Stromal cell of bone marrow (primary cell): ENCODE data around the gene SURF4.

Experiments used
- DNase-seq: peaks from one replicate; pipeline ENCODE4 v3.0.0-alpha.2; 2012; ENCODE audit warnings: low read depth

SURF4 gene

DNA sequence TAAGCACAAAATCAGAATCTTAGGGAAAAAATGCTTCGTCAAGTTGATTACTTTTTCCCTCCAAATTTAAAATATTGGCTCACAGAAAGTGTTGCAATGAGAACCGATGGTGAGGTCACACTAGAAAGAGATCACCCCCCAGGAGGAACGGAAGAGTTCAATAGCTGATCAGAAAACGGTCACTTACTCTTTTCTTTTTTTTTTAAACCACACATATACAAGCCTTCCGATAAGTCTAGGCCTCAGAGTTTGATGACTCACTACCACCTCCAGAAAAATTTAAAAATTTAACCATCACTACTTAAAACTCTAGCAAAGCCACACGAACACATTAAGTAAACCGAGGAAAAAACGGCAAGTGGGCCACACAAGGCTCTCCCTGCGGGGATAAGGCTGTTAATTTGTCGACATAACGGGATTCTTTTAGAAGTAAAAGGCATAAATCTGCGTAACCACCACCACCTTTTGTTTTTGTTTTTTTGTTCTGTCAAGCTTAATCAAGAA is 1.2 kb downstream of the SURF4 start:
- peak; percentile 45 for DNase-seq

DNA sequence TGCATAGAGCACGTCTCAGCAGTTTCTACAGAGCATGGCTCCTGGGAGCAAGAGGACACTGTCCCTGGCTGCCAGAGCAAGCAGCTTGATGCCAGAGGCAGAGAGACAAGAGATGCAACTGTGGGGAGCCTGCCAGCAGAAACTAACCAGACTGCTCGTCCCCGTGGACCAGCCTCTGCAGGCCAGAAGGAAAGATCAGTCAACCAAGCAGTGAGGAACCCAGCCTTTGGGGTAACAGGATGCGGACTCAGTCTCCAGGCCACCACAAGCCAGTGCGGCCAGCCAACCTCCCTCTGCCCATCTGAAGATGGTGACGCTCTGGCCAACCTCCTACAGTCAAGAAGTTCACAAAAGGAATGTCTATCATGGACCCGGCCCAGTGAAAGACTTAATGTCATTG is 3.7 kb downstream of the SURF4 start:
- no peak for DNase-seq

DNA sequence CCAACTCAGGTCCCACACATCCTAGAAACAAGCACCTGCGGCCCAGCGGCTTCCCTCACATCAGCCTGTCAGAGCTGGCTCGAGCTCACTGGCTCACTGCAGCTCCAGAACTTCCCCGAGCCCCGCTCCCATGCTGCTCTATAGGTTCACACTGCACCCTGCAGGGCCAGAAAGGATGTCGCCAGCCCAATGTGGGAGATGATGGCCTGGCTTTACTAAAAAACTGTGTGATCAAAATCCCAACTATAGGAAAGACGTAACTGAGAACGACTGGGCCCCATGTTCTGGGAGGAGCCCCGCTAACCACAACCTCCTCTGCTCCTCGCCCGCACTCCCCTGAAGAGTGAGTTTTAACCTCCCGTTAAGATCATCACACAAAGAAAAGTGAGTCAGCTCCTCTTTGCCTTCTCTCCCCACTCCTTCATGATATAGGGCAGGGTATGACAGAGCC is 4.6 kb downstream of the SURF4 start:
- DNase-seq, result no peak

DNA sequence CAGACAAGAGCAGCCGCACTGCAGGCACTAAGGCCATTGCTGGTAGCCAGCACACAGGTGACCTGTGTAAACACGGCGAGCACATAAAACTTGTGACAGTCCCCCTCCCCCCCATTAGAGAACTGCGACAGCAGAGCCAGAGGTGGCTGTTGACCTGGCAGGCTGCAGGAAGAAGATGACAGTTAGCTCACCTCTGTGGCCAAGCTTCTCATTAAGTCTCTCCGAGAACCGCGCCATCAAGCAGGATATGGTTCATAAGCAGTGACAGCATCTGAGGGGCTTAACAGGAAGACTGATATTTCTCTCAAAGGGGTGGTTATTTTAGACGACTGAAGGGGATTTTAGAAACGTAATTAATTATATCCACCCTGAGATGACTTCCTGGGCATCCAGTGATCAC is 5.2 kb downstream of the SURF4 start:
- no peak for DNase-seq

DNA sequence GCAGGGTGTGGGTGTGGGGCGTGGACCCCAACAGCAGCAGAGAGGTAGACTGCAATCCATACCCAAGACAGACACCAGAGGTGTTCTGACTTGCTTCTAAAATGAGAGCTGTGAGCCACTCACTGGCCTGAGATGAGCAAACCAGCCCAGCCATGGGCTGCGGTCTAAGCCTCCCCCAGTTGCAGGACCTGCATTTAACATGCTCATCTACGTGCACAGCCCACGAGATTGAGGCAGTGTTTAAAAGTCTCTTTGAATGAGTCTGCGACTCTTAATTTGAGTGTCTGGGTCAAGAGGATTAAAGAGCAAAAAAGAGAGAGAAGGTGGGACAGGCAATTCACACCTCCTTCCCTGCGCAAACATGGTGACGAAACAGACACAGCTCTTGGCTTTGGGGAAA is 5.9 kb downstream of the SURF4 start:
- DNase-seq, result no peak

DNA sequence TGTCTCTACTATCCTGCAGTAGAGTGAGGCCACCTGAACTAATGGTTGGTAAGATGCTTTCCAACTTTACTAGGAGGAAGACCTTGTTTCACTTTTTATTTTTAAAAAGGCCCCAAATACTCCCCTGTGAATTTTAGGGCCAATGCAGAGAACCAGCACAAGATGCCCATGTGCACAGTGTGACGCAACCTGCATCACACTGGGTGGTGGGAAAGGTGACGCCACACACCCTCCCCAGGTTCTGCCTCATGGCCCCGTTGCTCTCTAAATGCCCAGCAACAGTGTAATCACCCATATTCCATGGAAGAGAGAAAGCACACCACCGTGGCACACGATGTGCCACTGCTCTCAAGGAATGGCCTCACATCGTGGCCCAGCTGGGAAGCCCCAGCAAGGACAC is 6.4 kb downstream of the SURF4 start:
- no peak for DNase-seq

DNA sequence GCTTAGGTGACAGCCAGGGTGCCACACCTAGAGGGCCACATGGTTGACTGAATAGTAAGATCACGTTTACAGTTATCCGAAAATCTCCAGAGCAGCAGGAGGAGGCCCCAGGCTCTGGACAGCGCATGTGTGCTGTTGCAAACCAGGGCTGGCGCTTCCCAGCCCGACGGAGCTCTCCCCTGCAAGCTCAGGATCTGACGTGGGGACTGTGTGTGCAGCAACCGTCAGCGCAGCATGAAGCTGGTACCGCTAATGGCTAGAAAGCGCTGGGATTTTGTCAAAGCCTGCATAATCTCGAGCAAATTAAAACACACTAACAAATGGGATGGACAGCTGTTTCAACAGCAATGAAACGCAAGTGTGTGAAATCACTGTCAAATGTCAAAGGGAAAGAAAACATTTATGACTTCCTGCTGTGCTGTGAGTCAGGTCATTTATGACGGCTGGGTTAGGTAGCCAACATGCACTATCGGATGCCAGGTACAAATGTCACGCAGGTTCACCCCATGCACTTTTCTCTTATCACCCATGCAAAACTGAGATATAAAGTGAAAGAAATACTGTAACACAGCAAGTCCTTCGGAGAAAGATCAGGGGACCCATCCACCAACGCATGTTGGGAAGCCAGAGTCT is 7.5 kb downstream of the SURF4 start:
- no peak for DNase-seq

DNA sequence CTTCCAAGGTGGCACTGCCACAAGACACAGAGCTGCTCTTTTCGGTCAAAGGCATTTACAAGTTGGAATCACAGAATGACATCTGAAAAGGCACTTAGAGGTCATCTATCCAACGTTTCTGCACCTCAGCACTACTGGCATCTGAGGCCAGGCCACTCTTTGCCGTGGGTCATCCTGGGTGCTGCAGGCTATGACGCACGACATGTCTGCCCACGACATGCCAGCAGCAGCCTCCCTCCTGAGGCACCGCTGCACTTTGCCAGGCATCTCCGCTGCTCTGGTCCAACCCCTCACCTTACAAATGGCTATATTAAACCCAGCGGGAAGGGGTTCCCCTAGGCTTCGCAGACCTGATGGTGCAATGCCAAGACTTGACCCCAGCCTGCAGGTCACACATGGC is 8.1 kb downstream of the SURF4 start:
- DNase-seq, result no peak

DNA sequence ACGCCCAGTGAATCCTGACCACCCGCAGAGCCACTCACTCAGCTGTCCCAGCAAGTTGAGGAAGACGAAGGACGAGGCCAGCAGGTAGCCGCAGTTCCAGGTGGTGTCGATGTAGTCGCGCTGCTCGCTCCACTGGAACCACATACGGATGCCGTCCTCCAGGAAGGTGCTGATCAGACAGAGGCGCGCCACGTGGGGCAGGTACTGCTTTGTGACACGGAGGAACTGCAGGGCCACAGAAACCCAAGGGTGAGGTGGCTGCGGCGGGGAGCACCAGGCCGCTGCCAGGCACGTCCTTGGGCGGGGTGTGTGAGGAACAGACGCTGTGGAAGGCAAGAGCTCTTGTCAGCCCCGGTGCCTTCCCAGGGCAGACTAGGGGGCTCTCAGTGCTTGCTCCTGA is 8.6 kb downstream of the SURF4 start:
- DNase-seq, result no peak

DNA sequence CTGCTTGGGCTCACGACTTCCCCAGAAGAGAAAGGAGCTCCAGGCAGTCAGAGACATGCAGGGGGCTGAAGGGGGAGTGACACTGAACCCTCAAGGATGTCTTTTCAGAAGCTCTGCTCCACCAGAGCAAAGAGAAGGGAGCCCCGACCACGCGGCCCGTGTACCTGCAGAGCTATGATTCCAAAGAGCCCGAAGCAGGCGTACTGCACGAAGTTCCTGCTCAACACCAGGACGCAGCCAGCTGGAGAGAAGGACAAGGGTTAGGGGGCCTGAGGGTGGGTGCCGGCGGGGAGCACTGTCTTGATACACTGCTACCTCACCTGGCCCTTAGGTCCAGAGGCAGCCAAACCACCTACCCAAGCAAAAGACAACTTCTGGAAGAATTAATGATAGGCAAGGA is 9.4 kb downstream of the SURF4 start:
- DNase-seq, result no peak

DNA sequence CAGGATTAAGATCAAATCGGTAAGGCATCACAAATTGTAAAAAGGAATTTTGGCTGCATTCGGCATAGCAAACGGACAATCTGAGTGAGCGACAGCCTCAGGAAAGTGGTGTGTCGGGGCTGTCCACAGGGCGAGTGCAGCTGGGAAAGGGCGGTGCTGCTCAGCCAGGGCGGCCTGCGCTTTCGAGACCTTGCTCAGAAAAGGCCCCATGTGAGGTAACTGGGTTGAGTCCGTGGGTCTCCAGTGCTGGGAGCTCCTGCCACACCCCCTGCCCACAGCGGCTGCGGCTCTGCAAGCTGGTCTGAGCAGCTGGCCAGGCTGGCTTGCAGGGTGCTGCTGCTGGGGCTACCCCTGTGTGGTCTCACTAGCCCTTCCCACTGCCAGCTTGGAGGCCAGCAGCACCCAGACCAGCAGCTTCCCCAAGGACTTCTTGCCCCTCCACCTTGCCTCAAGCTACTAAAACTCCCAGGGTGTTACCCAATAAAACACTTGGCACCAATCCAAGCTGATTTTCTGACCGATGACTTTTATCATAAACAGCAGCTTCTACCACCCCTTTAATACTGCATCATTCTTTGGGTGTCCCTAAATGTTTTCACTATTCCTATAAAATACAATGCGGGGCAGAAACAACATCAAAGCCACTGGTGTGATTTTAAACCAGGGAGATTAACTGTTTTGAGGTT is 13.4 kb downstream of the SURF4 start:
- no peak for DNase-seq

DNA sequence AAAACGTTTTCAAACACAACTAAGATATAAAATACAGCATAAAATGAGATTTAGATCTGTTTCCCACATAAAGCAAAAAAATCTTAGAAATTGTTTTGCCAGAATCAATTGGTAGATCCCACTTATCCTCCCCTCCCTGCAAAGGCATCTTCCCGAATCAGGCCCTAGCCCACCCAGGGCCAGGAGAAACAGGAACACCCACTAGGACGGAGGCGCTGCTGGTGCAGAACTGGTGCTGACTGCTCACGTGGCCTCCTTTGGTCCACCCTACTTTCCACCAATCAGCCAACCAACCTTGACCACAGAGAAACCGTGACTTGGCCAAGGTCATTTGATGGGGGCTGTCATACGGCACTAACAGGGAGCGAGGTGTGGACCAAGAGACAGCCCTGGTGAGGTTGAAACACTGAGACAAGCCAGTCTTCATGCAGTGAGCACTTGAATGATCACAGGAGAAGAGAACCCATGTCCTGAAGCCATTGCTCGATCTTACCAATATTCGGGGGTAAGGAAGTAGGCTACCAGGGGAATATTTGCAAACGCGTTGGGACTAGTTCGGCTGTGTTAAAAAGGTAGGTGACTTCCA is 14.3 kb downstream of the SURF4 start:
- DNase-seq, result no peak

DNA sequence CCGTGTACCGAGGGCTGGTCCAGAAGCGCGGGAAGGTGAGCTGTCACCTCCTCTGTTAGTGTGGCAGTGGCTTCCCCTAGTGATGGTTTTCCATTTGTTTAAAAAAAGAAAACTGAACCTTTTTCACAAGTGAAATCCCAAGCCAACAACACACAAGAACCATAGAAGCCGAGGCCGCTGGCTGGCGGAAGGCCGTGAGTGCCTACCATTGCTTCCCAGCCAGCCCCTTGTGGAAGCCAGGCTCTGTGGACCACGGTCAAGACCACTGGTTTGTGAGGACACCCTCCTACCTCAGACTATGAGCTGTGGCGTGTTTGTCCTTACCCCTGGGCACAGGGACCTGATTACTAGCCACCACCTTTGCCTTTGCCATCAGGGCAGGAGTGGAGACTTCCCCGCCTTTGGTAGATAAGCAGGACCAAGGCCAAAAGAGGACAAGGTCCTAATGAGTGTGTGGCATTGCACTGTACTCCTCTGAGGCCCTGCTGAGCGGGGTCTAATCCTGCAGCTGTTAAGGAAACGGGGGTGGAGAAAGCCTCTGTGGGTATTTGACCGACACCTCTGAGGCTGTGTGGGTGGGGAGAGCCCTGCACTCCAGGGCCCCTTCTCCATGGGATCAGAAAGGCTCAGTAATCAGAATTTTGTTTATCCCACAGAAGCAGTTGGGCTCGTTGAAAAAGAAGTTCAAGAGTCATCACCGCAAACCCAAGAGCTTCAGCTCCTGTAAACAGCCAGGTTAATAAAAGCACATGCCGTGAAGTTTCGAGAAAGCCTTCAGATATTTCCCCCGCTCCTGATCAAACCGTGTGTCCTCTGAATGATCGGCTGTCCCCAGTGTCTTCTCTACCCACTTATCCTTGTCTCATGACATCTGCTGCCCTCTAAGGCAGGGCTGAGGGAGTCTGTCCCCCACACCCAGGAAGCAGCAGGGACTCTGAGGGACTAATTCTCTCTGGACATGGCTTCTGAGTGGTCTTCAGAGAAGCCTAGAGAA is 15.2 kb downstream of the SURF4 start:
- no peak for DNase-seq

DNA sequence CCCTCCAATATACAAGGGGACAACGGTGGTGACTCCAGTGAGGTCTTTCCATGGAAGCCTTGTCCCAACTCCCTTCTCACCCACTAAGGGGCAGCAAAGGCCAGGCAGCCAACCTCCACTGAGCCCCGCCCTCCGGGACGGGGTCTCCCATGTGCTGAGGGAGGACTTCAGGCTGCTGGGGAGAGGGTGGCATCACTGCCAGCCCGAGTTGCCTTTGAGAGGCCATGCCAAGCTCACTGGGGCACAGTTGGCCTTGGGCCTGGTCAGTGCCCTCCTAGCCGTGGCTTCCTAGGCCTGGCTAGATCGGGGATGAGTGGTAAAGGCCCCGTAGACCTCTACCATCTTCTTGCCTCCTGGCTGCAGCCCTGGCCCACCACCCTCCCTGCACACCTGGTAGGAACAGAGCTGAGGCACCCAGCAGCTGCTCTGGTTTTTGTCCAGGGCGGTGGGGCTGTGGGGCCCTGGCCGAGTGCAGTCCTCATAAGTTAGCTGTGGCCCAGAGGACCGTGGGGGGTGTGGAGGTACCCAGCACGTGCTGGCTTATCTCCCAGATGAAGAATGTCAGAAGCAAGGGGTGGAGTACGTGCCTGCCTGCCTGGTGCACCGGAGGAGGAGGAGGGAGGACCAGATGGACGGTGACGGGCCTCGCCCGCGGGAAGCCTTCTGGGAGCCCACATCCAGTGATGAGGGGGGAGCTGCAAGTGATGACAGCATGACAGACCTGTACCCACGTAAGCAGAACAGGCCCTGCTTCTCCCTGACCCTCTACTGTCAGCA is 16.3 kb downstream of the SURF4 start:
- no peak for DNase-seq

DNA sequence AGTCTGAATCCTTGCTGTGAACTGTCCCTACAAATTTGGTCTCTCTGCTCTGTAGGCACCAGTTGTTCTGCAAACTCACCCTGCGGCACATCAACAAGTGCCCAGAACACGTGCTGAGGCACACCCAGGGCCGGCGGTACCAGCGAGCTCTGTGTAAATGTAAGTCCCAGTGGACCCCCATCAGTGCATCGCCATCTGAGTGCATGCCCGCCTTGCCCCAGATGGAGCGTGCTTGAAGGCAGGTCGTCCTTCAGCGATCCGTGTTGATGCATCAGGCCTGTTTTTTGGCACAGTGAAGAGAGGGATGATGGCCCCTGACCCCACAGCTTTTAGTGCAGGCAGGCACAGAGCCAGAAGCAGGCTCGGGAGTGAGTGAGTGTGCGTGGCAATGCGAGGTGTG is 18.2 kb downstream of the SURF4 start:
- no peak for DNase-seq

DNA sequence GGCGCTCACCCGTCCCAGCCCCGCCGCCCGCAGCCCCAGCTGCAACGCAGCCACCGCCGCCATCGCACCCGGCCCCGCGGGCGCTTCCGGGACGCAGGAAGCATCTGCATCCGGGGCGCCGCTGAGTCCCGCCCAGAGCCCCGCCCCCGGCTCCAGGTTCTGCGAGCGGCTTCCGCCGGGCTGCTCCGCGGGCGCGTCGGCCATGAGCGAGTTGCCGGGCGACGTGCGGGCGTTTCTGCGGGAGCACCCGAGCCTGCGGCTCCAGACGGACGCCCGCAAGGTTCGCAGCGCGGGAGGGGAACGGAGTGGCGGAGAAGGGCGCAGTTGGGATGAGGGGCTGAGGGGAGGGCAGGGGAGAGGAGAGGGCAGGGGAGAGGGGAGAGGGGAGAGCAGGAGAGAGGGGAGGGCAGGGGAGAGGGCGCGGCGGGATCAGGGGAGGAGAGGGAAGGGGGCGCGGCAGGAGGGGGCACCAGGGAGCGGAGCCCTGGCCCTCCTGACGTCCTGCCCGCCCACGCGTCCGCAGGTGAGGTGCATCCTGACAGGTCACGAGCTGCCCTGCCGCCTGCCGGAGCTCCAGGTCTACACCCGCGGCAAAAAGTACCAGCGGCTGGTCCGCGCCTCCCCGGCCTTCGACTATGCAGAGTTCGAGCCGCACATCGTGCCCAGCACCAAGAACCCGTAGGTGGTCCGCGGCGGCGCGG is 19.3 kb downstream of the SURF4 start, which contains the start of the genes SURF1 and SURF2:
Gene SURF1 (minus strand): TSS at position 97 of the 701 bp plus-strand sequence. CDS start 34 bp downstream, at position 63.
Gene SURF2 (plus strand): TSS at position 160 of the 701 bp plus-strand sequence. CDS start 43 bp downstream, at position 203.
- DNase-seq, result peak; percentile 64

DNA sequence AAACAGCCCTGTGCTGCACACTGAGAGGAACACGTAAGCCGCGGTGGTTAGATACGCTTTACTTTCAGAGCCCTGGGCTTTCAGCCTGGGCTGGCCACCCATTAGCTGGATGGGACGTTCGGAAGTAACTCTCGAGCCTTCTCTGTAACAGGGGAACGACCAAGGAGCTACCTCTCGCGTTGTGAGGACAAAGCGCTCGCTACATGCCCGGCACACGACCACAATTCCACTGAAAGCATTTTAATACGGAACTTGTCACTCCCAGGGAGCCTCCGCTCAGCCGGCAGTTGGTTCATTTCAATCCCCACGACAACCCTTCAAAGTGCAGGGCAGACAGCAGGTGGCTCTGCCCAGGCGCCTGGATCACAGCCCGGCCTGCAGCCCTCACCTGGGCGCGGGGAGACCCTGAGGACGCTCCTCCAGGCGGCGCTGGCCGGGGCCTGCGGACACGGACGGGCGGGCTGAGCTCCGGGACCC is 19.9 kb downstream of the SURF4 start:
- no peak for DNase-seq

DNA sequence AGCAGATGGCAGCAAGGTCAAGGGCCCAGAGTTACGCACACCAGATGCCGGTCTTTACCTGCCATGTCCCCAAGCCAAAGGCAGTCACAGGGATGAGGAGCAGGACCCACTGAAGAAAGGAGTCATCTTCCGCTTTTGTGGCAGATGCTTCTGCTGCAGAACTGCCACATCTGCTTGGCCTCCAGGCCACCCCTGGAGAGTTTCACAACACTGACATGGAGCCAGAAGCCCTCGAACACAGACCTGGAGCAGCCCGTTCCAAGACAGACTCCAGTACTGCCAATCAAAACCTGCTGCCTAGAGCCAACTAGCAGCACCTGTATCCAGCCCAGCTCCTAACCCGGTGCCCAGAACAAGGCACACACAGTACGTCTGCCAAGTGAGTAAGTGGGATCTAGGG is 21.1 kb downstream of the SURF4 start:
- no peak for DNase-seq

DNA sequence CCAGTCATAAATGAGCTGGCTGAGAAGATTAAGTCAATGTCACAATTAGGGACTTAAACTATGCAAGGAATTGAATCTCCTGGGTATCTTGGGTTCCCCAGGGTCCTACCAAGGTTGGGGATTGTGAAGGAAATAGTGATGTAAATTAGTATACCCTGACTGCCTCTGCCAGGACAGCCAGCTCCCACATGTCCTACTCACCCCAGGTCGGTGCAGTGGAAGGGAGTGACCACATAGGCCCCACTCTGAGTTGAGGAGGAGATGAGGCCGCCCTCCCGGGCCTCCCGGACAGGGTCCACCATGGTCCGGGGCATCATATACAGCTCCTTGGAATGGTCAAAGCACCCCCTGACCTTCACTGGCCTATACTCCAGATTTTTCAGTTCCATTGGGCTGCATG is 22.3 kb downstream of the SURF4 start:
- no peak for DNase-seq

DNA sequence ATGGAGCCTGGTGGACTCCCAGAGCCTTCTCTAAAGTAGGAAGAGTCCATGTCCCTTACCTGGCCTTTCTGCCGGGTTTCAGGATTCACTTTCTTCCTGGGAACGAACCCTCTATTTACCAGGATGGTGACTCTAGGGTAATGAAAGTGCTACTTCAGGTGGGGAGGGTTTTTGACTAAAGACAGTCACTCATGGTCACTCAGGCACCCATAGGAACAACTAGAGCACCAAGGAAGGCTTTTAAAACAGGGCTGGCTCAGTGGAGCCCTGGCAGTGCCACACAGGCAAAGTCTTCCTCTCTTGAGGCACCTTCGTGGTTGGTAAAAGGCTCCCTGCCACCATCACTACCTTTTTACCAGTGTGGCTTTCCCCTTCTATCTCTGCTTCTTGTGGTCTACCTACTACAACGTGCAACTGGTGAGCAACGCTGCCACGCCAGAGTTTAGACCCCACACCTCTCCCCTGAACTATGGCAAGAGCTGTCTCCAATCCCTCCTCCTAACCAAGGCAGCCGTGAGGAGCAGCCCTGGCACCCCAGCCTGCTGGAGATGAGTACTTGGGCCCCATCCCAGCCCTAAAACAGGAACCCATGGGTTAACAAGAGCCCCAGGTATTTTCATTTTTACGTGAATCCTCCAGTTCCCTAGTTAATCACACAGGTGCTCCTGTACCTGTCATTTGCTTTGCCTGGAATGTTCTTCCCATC is 23.1 kb downstream of the SURF4 start:
- DNase-seq, result no peak
